GM23338 (cell line): Measurements from ENCODE around the gene GPNMB. TPM values are rescaled to one million over a fixed set of nuclear protein-coding genes. Genes with fewer than 3 reads are reported as not detected.

Experiments used
- ATAC-seq: fragments of 200-7000 bp; cut with Tn5 transposase; 3 replicates; pipeline ENCODE4 v1.9.1; 2020
- DNase-seq: peaks from one replicate; pipeline ENCODE4 v3.0.0-alpha.2; 2015; ENCODE audit warnings: low spot score
- H2AFZ ChIP-seq: fragments of 200-600 bp; sonication (generic); 2 replicates; pipeline ENCODE4 v1.8.0; 2016; ENCODE audit warnings: antibody characterized with exemption, mild to moderate bottlenecking, moderate library complexity
- H3F3A ChIP-seq: fragments of 200-600 bp; sonication (generic); replicated peaks from 2 replicates; pipeline ENCODE4 v1.8.0; 2017; ENCODE audit warnings: antibody characterized with exemption, mixed run types, low read depth
- H3K27ac ChIP-seq: fragments of 200-600 bp; sonication (generic); 2 replicates; pipeline ENCODE4 v1.6.1; 2016; ENCODE audit warnings: low read depth
- H3K27me3 ChIP-seq: fragments of 200-600 bp; sonication (generic); 2 replicates; pipeline ENCODE4 v1.8.0; 2016; ENCODE audit warnings: mild to moderate bottlenecking, mixed run types, moderate library complexity; ENCODE audit not compliant: insufficient read depth
- H3K36me3 ChIP-seq: fragments of 200-600 bp; sonication (generic); 2 replicates; pipeline ENCODE4 v1.8.0; 2016; ENCODE audit warnings: mild to moderate bottlenecking; ENCODE audit not compliant: insufficient read depth
- H3K4me1 ChIP-seq: fragments of 200-600 bp; sonication (generic); 2 replicates; pipeline ENCODE4 v1.8.0; 2016; ENCODE audit warnings: mild to moderate bottlenecking, moderate library complexity; ENCODE audit not compliant: insufficient read depth
- H3K4me2 ChIP-seq: fragments of 200-600 bp; sonication (generic); 2 replicates; pipeline ENCODE4 v1.7.1; 2017; ENCODE audit warnings: mixed run types
- H3K4me3 ChIP-seq: fragments of 200-600 bp; sonication (generic); 2 replicates; pipeline ENCODE4 v1.6.1; 2016; ENCODE audit warnings: mixed run types
- H3K79me2 ChIP-seq: fragments of 200-600 bp; sonication (generic); replicated peaks from 2 replicates; pipeline ENCODE4 v1.8.0; 2017; ENCODE audit warnings: mild to moderate bottlenecking; ENCODE audit not compliant: insufficient read depth
- H3K9me2 ChIP-seq: fragments of 200-600 bp; sonication (generic); 2 replicates; pipeline ENCODE4 v1.8.0; 2017; ENCODE audit not compliant: insufficient read depth
- H4K20me1 ChIP-seq: fragments of 200-600 bp; sonication (generic); replicated peaks from 2 replicates; pipeline ENCODE4 v1.8.0; 2017; ENCODE audit warnings: mild to moderate bottlenecking; ENCODE audit not compliant: insufficient read depth
- H3K27ac Mint-ChIP-seq: 2 replicates; pipeline ENCODE4 v1.8.0; 2020; ENCODE audit warnings: inconsistent platforms, mild to moderate bottlenecking, moderate library complexity, mixed read lengths
- H3K27me3 Mint-ChIP-seq: 3 replicates; pipeline ENCODE4 v1.8.0; 2022; ENCODE audit warnings: low read depth, mild to moderate bottlenecking, moderate library complexity, mixed read lengths, inconsistent platforms; ENCODE audit not compliant: insufficient read depth, poor library complexity
- H3K36me3 Mint-ChIP-seq: 3 replicates; pipeline ENCODE4 v1.8.0; 2021; ENCODE audit warnings: low read depth, mild to moderate bottlenecking, inconsistent platforms, moderate library complexity, mixed read lengths
- H3K4me1 Mint-ChIP-seq: 3 replicates; pipeline ENCODE4 v1.8.0; 2020; ENCODE audit warnings: mild to moderate bottlenecking, inconsistent platforms, mixed read lengths
- H3K4me3 Mint-ChIP-seq: 3 replicates; pipeline ENCODE4 v1.8.0; 2021; ENCODE audit warnings: moderate library complexity, mild to moderate bottlenecking, inconsistent platforms, mixed read lengths
- H3K9me3 Mint-ChIP-seq: 3 replicates; pipeline ENCODE4 v1.8.0; 2020; ENCODE audit warnings: moderate library complexity, mild to moderate bottlenecking, inconsistent platforms, mixed read lengths
- CREB1 ChIP-seq: fragments of 250-450 bp; sonication (Bioruptor Pico); IDR thresholded peaks from 2 replicates; pipeline ENCODE4 v1.5.0; 2020; ENCODE audit warnings: low read depth, mild to moderate bottlenecking, moderate library complexity
- EZH2 ChIP-seq: fragments of 200-600 bp; sonication (generic); IDR thresholded peaks from one replicate; pipeline ENCODE4 v1.8.0; 2017; ENCODE audit warnings: antibody characterized with exemption, mild to moderate bottlenecking, low read depth; ENCODE audit not compliant: unreplicated experiment
- EZH2phosphoT487 ChIP-seq: fragments of 200-600 bp; sonication (generic); IDR thresholded peaks from one replicate; pipeline ENCODE4 v1.8.1; 2018; ENCODE audit warnings: antibody characterized with exemption; ENCODE audit not compliant: unreplicated experiment
- JUNB ChIP-seq: IDR thresholded peaks from one replicate; pipeline ENCODE4 v1.6.1; 2016; ENCODE audit warnings: antibody characterized with exemption; ENCODE audit not compliant: unreplicated experiment
- NANOG ChIP-seq: IDR thresholded peaks from 2 replicates; pipeline ENCODE4 v1.6.1; 2016; ENCODE audit warnings: antibody characterized with exemption, borderline replicate concordance
- POLR2AphosphoS5 ChIP-seq: IDR thresholded peaks from 2 replicates; pipeline ENCODE4 v1.6.1; 2016; ENCODE audit warnings: antibody characterized with exemption, low read depth
- STAT1 ChIP-seq: IDR thresholded peaks from one replicate; pipeline ENCODE4 v1.6.1; 2016; ENCODE audit warnings: antibody characterized with exemption; ENCODE audit not compliant: unreplicated experiment
- ZNF114 ChIP-seq: fragments of 250-450 bp; sonication (Bioruptor Pico); IDR thresholded peaks from 2 replicates; pipeline ENCODE4 v1.5.0; 2020; ENCODE audit warnings: mild to moderate bottlenecking, moderate library complexity
- ZNF331 ChIP-seq: fragments of 250-450 bp; sonication (Bioruptor Pico); IDR thresholded peaks from 2 replicates; pipeline ENCODE4 v1.5.0; 2020; ENCODE audit warnings: low read depth, mild to moderate bottlenecking, moderate library complexity
- polyA plus RNA-seq: library from polyadenylated mRNA; unstranded; fragments of >200 nt; fragmentation: Nextera tagmentation; extraction: Ambion mirVana; gene quantifications from 2 replicates; pipeline ENCODE4 v1.2.1, GENCODE V29; 2016
- total RNA-seq: library from RNA; depleted of rRNA; stranded (reverse); fragments of >200 nt; shearing (Covaris generic); gene quantifications from 2 replicates; pipeline ENCODE4 v1.2.3, GENCODE V29; 2014
- TF ChIP-seq, protein P1 (sequence below): fragments of 250-450 bp; sonication (Bioruptor Pico); IDR thresholded peaks from 2 replicates; pipeline ENCODE4 v1.5.0; 2020; ENCODE audit warnings: mild to moderate bottlenecking, moderate library complexity
- TF ChIP-seq, protein P2 (sequence below): IDR thresholded peaks from 2 replicates; pipeline ENCODE4 v1.6.1; 2016; ENCODE audit warnings: antibody characterized with exemption
- TF ChIP-seq, protein P3 (sequence below), 2 experiments: fragments of 200-600 bp in 1 of 2; sonication (generic) in 1 of 2; conservative IDR thresholded peaks; 2 replicates each; pipeline versions ENCODE4 v1.5.1 to v1.6.1; 2016 to 2017; ENCODE audit warnings: antibody characterized with exemption in 2 of 2, low read depth in 2 of 2, mild to moderate bottlenecking in 2 of 2, moderate library complexity in 1 of 2
- TF ChIP-seq, protein P4 (sequence below): IDR thresholded peaks from one replicate; pipeline ENCODE4 v1.6.1; 2018; ENCODE audit warnings: antibody characterized with exemption; ENCODE audit not compliant: unreplicated experiment

The GPNMB gene
- total and polyA plus RNA-seq, 2 experiments from 2014 or later, result 0.76 to 1.2 TPM

DNA sequence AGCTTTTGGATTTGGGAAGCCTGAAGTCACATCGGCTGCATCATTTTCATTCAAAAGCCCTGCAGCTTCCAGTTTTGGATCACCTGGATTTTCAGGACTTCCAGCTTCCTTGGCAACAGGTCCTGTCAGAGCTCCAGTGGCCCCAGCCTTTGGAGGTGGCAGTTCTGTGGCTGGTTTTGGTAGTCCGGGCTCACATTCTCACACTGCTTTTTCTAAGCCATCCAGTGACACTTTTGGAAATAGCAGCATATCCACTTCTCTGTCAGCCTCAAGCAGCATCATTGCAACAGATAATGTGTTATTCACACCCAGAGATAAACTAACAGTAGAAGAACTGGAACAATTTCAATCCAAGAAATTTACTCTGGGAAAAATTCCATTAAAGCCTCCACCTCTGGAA lies 46.2 kb upstream of the GPNMB start (continued):
- no peak for TF ChIP-seq ZNF114 (CRISPR knock-in tag)
- no peak for TF ChIP-seq POLR2AphosphoS5
- no peak for TF ChIP-seq NANOG

DNA sequence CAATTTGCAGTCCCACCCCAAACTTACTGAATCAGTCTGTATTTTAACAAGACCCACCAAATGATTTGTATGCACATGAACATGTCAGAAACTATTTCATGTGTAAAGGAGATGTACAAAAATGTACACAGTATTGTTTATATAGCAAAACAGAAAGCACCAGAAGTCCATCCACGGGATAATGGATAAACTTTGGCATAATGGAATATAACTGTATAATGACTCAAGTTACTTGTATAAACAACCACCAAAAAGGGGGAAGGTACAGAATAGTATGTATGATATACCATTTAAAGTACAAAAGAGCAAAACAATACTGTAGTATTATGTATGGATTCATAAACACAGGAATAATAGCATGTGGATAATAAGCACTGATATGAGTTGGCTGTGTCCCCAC lies 42.3 kb upstream of the GPNMB start:
- Mint-ChIP-seq H3K27ac (no peak overlapping the region), H3K4me1 (peaks cover 21% of the 10 kb centered on the region), H3K36me3 (peaks cover 29% of the 10 kb centered on the region), H3K9me3 (no peaks in the 10 kb centered on the region), H3K4me3 (no peak overlapping the region), H3K27me3 (peaks cover 11% of the 10 kb centered on the region)
- no peaks in the 10 kb centered on the region for H3K9me2 ChIP-seq
- H3K36me3 ChIP-seq, result peaks cover 19% of the 10 kb centered on the region
- H3K79me2 ChIP-seq, result no peaks in the 10 kb centered on the region
- H3F3A ChIP-seq, result 0 out of 2 replicates have a peak, but pooled peaks cover 2% of the 10 kb centered on the region
- DNase-seq (no peak), ATAC-seq (no peak)
- peaks cover 5% of the 10 kb centered on the region; the same call in 1 of the 2 replicates for H3K27me3 ChIP-seq
- H3K4me2 ChIP-seq, result no peak overlapping the region
- H3K27ac ChIP-seq, result no peak overlapping the region
- TF ChIP-seq EZH2phosphoT487 (no peak), EZH2 (no peak), NANOG (no peak), ZNF114 (CRISPR knock-in tag) (no peak), POLR2AphosphoS5 (no peak), JUNB (no peak), ZNF331 (CRISPR knock-in tag) (no peak), CREB1 (no peak), STAT1 (no peak)
- TF ChIP-seq, protein P1, sequence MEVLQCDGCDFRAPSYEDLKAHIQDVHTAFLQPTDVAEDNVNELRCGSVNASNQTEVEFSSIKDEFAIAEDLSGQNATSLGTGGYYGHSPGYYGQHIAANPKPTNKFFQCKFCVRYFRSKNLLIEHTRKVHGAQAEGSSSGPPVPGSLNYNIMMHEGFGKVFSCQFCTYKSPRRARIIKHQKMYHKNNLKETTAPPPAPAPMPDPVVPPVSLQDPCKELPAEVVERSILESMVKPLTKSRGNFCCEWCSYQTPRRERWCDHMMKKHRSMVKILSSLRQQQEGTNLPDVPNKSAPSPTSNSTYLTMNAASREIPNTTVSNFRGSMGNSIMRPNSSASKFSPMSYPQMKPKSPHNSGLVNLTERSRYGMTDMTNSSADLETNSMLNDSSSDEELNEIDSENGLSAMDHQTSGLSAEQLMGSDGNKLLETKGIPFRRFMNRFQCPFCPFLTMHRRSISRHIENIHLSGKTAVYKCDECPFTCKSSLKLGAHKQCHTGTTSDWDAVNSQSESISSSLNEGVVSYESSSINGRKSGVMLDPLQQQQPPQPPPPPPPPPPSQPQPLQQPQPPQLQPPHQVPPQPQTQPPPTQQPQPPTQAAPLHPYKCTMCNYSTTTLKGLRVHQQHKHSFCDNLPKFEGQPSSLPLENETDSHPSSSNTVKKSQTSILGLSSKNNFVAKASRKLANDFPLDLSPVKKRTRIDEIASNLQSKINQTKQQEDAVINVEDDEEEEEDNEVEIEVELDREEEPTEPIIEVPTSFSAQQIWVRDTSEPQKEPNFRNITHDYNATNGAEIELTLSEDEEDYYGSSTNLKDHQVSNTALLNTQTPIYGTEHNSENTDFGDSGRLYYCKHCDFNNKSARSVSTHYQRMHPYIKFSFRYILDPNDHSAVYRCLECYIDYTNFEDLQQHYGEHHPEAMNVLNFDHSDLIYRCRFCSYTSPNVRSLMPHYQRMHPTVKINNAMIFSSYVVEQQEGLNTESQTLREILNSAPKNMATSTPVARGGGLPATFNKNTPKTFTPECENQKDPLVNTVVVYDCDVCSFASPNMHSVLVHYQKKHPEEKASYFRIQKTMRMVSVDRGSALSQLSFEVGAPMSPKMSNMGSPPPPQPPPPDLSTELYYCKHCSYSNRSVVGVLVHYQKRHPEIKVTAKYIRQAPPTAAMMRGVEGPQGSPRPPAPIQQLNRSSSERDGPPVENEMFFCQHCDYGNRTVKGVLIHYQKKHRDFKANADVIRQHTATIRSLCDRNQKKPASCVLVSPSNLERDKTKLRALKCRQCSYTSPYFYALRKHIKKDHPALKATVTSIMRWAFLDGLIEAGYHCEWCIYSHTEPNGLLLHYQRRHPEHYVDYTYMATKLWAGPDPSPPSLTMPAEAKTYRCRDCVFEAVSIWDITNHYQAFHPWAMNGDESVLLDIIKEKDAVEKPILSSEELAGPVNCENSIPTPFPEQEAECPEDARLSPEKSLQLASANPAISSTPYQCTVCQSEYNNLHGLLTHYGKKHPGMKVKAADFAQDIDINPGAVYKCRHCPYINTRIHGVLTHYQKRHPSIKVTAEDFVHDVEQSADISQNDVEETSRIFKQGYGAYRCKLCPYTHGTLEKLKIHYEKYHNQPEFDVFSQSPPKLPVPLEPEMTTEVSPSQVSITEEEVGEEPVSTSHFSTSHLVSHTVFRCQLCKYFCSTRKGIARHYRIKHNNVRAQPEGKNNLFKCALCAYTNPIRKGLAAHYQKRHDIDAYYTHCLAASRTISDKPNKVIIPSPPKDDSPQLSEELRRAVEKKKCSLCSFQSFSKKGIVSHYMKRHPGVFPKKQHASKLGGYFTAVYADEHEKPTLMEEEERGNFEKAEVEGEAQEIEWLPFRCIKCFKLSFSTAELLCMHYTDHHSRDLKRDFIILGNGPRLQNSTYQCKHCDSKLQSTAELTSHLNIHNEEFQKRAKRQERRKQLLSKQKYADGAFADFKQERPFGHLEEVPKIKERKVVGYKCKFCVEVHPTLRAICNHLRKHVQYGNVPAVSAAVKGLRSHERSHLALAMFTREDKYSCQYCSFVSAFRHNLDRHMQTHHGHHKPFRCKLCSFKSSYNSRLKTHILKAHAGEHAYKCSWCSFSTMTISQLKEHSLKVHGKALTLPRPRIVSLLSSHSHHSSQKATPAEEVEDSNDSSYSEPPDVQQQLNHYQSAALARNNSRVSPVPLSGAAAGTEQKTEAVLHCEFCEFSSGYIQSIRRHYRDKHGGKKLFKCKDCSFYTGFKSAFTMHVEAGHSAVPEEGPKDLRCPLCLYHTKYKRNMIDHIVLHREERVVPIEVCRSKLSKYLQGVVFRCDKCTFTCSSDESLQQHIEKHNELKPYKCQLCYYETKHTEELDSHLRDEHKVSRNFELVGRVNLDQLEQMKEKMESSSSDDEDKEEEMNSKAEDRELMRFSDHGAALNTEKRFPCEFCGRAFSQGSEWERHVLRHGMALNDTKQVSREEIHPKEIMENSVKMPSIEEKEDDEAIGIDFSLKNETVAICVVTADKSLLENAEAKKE (CRISPR knock-in tag), result no peak
- TF ChIP-seq, protein P2, sequence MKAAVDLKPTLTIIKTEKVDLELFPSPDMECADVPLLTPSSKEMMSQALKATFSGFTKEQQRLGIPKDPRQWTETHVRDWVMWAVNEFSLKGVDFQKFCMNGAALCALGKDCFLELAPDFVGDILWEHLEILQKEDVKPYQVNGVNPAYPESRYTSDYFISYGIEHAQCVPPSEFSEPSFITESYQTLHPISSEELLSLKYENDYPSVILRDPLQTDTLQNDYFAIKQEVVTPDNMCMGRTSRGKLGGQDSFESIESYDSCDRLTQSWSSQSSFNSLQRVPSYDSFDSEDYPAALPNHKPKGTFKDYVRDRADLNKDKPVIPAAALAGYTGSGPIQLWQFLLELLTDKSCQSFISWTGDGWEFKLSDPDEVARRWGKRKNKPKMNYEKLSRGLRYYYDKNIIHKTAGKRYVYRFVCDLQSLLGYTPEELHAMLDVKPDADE, result no peak
- TF ChIP-seq, protein P3, sequence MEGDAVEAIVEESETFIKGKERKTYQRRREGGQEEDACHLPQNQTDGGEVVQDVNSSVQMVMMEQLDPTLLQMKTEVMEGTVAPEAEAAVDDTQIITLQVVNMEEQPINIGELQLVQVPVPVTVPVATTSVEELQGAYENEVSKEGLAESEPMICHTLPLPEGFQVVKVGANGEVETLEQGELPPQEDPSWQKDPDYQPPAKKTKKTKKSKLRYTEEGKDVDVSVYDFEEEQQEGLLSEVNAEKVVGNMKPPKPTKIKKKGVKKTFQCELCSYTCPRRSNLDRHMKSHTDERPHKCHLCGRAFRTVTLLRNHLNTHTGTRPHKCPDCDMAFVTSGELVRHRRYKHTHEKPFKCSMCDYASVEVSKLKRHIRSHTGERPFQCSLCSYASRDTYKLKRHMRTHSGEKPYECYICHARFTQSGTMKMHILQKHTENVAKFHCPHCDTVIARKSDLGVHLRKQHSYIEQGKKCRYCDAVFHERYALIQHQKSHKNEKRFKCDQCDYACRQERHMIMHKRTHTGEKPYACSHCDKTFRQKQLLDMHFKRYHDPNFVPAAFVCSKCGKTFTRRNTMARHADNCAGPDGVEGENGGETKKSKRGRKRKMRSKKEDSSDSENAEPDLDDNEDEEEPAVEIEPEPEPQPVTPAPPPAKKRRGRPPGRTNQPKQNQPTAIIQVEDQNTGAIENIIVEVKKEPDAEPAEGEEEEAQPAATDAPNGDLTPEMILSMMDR (conservative IDR thresholded peaks at IDR 0.05; ENCODE audit: low read depth in 2 of 2), result no peak
- TF ChIP-seq, protein P4, sequence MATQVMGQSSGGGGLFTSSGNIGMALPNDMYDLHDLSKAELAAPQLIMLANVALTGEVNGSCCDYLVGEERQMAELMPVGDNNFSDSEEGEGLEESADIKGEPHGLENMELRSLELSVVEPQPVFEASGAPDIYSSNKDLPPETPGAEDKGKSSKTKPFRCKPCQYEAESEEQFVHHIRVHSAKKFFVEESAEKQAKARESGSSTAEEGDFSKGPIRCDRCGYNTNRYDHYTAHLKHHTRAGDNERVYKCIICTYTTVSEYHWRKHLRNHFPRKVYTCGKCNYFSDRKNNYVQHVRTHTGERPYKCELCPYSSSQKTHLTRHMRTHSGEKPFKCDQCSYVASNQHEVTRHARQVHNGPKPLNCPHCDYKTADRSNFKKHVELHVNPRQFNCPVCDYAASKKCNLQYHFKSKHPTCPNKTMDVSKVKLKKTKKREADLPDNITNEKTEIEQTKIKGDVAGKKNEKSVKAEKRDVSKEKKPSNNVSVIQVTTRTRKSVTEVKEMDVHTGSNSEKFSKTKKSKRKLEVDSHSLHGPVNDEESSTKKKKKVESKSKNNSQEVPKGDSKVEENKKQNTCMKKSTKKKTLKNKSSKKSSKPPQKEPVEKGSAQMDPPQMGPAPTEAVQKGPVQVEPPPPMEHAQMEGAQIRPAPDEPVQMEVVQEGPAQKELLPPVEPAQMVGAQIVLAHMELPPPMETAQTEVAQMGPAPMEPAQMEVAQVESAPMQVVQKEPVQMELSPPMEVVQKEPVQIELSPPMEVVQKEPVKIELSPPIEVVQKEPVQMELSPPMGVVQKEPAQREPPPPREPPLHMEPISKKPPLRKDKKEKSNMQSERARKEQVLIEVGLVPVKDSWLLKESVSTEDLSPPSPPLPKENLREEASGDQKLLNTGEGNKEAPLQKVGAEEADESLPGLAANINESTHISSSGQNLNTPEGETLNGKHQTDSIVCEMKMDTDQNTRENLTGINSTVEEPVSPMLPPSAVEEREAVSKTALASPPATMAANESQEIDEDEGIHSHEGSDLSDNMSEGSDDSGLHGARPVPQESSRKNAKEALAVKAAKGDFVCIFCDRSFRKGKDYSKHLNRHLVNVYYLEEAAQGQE, result no peak
- H3K4me1 ChIP-seq, result peaks cover 10% of the 10 kb centered on the region
- no peak overlapping the region for H3K4me3 ChIP-seq
- H4K20me1 ChIP-seq, result no peaks in the 10 kb centered on the region
- no peak overlapping the region for H2AFZ ChIP-seq
